Mesothelial cell of epicardium (in vitro differentiated cells): Measurements from ENCODE around the gene PODXL. TPM values are rescaled to one million over a fixed set of nuclear protein-coding genes. Genes with fewer than 3 reads are reported as not detected.

ENCODE experiments used
- DNase-seq, 2 experiments: peaks; one replicate each; pipeline ENCODE4 v3.0.0; 2021; ENCODE audit warnings: low spot score in 2 of 2; ENCODE audit not compliant: unreplicated experiment in 2 of 2
- H3K27ac Mint-ChIP-seq: 2 replicates; pipeline ENCODE4 v1.8.0; 2021; ENCODE audit warnings: mixed read lengths
- H3K27me3 Mint-ChIP-seq: 2 replicates; pipeline ENCODE4 v1.8.0; 2021; ENCODE audit warnings: low read depth, mixed read lengths
- H3K36me3 Mint-ChIP-seq: 2 replicates; pipeline ENCODE4 v1.8.0; 2021; ENCODE audit warnings: mixed read lengths
- H3K4me1 Mint-ChIP-seq: 2 replicates; pipeline ENCODE4 v1.8.0; 2021; ENCODE audit warnings: mixed read lengths
- H3K4me3 Mint-ChIP-seq: 2 replicates; pipeline ENCODE4 v1.8.0; 2021; ENCODE audit warnings: mild to moderate bottlenecking, moderate library complexity, mixed read lengths
- H3K9me3 Mint-ChIP-seq: 2 replicates; pipeline ENCODE4 v1.8.0; 2021; ENCODE audit warnings: mixed read lengths
- CTCF ChIP-seq: fragments of 200-600 bp; sonication (generic); IDR thresholded peaks from one replicate; pipeline ENCODE4 v1.5.0; 2021; ENCODE audit warnings: antibody characterized with exemption; ENCODE audit not compliant: unreplicated experiment
- total RNA-seq: library from RNA; stranded (reverse); gene quantifications from 3 replicates; pipeline ENCODE4 v1.2.1, GENCODE V29; 2021

PODXL gene
- total RNA-seq, 1 donor from 2014 or later = 213 TPM

GRCh38 chr7:131563918-131564317 lies 7.5 kb upstream of the PODXL start:
- no peaks in the 10 kb centered on the region for H3K4me1 Mint-ChIP-seq
- no peak for TF ChIP-seq CTCF
- H3K27me3 Mint-ChIP-seq = peaks cover 6% of the 10 kb centered on the region
- no peak for DNase-seq
- no peak overlapping the region for H3K4me3 Mint-ChIP-seq
- H3K36me3 Mint-ChIP-seq = no peaks in the 10 kb centered on the region
- H3K27ac Mint-ChIP-seq = no peak overlapping the region
- no peaks in the 10 kb centered on the region for H3K9me3 Mint-ChIP-seq

GRCh38 chr7:131562941-131563340 lies 6.5 kb upstream of the PODXL start:
- no peak for DNase-seq
- Mint-ChIP-seq H3K9me3 (no peaks in the 10 kb centered on the region), H3K36me3 (no peaks in the 10 kb centered on the region), H3K4me3 (no peak overlapping the region), H3K27ac (no peak overlapping the region), H3K27me3 (peaks cover 12% of the 10 kb centered on the region), H3K4me1 (peaks cover 7% of the 10 kb centered on the region)
- TF ChIP-seq CTCF = no peak

GRCh38 chr7:131560061-131560460 lies 3.6 kb upstream of the PODXL start:
- Mint-ChIP-seq H3K9me3 (no peaks in the 10 kb centered on the region), H3K27ac (no peak overlapping the region), H3K36me3 (no peaks in the 10 kb centered on the region), H3K4me1 (peaks cover 22% of the 10 kb centered on the region), H3K4me3 (no peak overlapping the region), H3K27me3 (peaks cover 30% of the 10 kb centered on the region)
- no peak for DNase-seq
- TF ChIP-seq CTCF = no peak

DNA sequence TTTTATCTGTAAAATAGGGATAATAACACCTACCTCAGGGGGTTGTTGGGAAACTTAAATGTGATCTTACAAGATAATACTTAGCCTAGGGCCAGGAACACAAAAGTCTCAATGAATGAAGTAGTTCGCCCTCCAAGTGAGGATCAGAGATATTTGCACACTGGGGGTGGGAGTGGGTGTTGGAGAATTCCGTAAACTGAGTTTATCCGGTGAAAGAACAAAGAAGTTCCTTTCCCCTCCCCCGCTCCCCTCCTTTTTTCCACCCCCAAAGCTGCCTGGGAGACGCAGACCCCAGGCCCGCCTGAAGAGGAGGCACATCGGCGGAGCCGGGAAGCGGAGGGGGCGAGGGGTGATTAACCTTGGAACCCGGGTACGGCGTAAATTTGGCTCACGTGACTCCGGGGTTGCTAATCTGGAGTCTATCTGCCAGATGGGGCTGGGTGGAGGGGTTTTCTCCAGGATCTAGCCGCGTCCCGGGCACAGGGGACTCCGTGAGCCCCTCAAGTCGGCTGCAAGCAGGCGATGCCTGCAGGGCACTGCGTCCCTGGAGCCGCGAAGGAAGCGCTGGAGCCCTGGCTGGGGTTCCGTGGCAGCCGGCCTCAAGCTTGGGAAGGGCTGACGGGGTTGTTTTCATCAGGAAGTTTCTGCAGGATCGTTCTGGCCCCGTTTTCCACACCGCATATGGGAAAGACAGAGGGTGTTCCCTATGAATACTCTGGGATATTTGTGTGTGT lies 1.4 kb upstream of the PODXL start:
- Mint-ChIP-seq H3K9me3 (no peaks in the 10 kb centered on the region), H3K27me3 (peaks cover 52% of the 10 kb centered on the region), H3K4me3 (peak overlapping the region; percentile 73), H3K4me1 (peaks cover 41% of the 10 kb centered on the region), H3K27ac (peak overlapping the region; percentile 84), H3K36me3 (no peaks in the 10 kb centered on the region)
- peak in 1 of 2 experiments; percentile 55 for DNase-seq
- no peak for TF ChIP-seq CTCF

DNA sequence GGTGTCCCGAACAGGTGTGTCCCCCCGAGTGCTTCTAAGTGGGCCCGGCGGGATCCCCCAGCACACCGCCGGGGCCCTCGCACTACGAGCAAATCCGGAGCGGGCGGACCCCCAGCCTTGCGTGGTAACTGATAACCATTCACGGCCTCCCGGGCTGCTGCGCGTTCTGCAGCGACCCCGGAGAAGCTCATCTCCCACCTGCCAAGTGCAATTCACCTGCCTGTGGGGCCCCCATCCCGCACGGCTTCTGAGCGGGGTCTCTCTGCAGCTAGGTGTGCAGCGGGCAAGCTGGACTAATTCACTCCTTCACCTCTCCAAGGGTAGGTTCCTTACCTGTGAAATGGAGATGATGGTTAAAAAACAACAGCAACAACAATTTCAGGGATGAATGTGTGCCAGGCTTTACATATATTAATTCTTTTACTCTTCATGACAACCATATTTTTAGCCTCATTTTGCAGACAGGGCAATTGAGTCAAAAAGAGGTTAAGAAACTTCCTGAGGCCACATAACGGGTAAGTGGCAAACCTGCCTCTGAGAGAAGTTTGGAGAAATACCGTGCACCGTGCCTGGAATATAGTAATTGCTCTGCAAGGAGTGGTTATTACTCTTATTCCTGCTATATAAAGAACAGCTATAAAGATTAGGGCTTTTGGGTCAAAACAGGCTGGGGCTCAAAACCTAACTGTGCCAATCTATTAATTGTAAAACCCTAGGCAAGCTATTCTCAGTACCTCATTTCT lies 652 bp upstream of the PODXL start:
- H3K36me3 Mint-ChIP-seq = no peaks in the 10 kb centered on the region
- peak in 1 of 2 experiments; percentile 58 for DNase-seq
- no peak for TF ChIP-seq CTCF
- peak overlapping the region; percentile 73 for H3K4me3 Mint-ChIP-seq
- H3K4me1 Mint-ChIP-seq = peaks cover 46% of the 10 kb centered on the region
- peaks cover 56% of the 10 kb centered on the region for H3K27me3 Mint-ChIP-seq
- H3K27ac Mint-ChIP-seq = peak overlapping the region; percentile 84
- H3K9me3 Mint-ChIP-seq = no peaks in the 10 kb centered on the region
